GM23248 (cell line): ENCODE results near the gene TOR1AIP2. TPM values are rescaled to one million over a fixed set of nuclear protein-coding genes. Genes with fewer than 3 reads are reported as not detected.

Experiments
- DNase-seq: peaks from one replicate; pipeline ENCODE4 v3.0.0-alpha.2; 2015
- H2AFZ ChIP-seq: fragments of 200-600 bp; sonication (generic); 2 replicates; pipeline ENCODE4 v1.6.1; 2016; ENCODE audit warnings: antibody characterized with exemption
- H3F3A ChIP-seq: fragments of 200-600 bp; sonication (generic); 2 replicates; pipeline ENCODE4 v1.6.1; 2016; ENCODE audit warnings: mild to moderate bottlenecking, antibody characterized with exemption, mixed run types; ENCODE audit not compliant: insufficient read depth
- H3K27ac ChIP-seq: fragments of 200-600 bp; sonication (generic); 2 replicates; pipeline ENCODE4 v1.5.1; 2016; ENCODE audit warnings: mild to moderate bottlenecking
- H3K27me3 ChIP-seq: fragments of 200-600 bp; sonication (generic); replicated peaks from 2 replicates; pipeline ENCODE4 v1.6.1; 2016; ENCODE audit warnings: mild to moderate bottlenecking; ENCODE audit not compliant: insufficient read depth
- H3K36me3 ChIP-seq: fragments of 200-600 bp; sonication (generic); 2 replicates; pipeline ENCODE4 v1.6.1; 2016; ENCODE audit warnings: low read depth, mild to moderate bottlenecking
- H3K4me1 ChIP-seq: fragments of 200-600 bp; sonication (generic); 2 replicates; pipeline ENCODE4 v1.6.1; 2016; ENCODE audit warnings: mild to moderate bottlenecking; ENCODE audit not compliant: insufficient read depth
- H3K4me2 ChIP-seq: fragments of 200-600 bp; sonication (generic); one replicate; pipeline ENCODE4 v1.6.1; 2016; ENCODE audit warnings: mild to moderate bottlenecking; ENCODE audit not compliant: unreplicated experiment
- H3K4me3 ChIP-seq: fragments of 200-600 bp; sonication (generic); 2 replicates; pipeline ENCODE4 v1.5.1; 2016; ENCODE audit warnings: mild to moderate bottlenecking
- H3K79me2 ChIP-seq: fragments of 200-600 bp; sonication (generic); 2 replicates; pipeline ENCODE4 v1.6.1; 2016; ENCODE audit warnings: mild to moderate bottlenecking; ENCODE audit not compliant: insufficient read depth
- H3K9ac ChIP-seq: fragments of 200-600 bp; sonication (generic); 2 replicates; pipeline ENCODE4 v1.6.1; 2016; ENCODE audit warnings: mild to moderate bottlenecking
- H3K9me2 ChIP-seq: fragments of 200-600 bp; sonication (generic); 2 replicates; pipeline ENCODE4 v1.6.1; 2016; ENCODE audit warnings: mixed run types, mild to moderate bottlenecking, moderate library complexity; ENCODE audit not compliant: insufficient read depth
- H3K9me3 ChIP-seq: fragments of 200-600 bp; sonication (generic); one replicate; pipeline ENCODE4 v1.6.1; 2017; ENCODE audit warnings: low read depth
- H4K20me1 ChIP-seq: fragments of 200-600 bp; sonication (generic); 2 replicates; pipeline ENCODE4 v1.6.0; 2016; ENCODE audit not compliant: insufficient read depth
- EZH2 ChIP-seq: fragments of 200-600 bp; sonication (generic); IDR thresholded peaks from 2 replicates; pipeline ENCODE4 v1.6.1; 2018; ENCODE audit warnings: antibody characterized with exemption, mild to moderate bottlenecking; ENCODE audit not compliant: insufficient read depth, poor library complexity, severe bottlenecking
- EZH2phosphoT487 ChIP-seq: fragments of 200-600 bp; sonication (generic); IDR thresholded peaks from 2 replicates; pipeline ENCODE4 v1.6.1; 2018; ENCODE audit warnings: antibody characterized with exemption, moderate library complexity, mild to moderate bottlenecking, low read depth; ENCODE audit not compliant: insufficient read depth
- WGBS, 2 experiments: methylation state at CpG; one replicate each; pipeline ENCODE4 v1.1.6; 2015 to 2017; ENCODE audit warnings: low lambda C conversion rate in 2 of 2, low coverage in 1 of 2; ENCODE audit errors: missing lambda C conversion rate in 2 of 2; 5-methylcytosine and 5-hydroxymethylcytosine counted together
- in situ Hi-C: fragments of 300-500 bp; cut with MboI; formaldehyde crosslinking; loops from 2 replicates; pipeline ENCODE4 v1.15.0; 2020
- polyA plus RNA-seq: library from polyadenylated mRNA; unstranded; fragments of >200 nt; fragmentation: Nextera tagmentation; extraction: Ambion mirVana; gene quantifications from 2 replicates; pipeline ENCODE4 v1.2.1, GENCODE V29; 2016
- total RNA-seq: library from RNA; depleted of rRNA; stranded (reverse); fragments of >200 nt; shearing (Covaris generic); gene quantifications from 2 replicates; pipeline ENCODE4 v1.2.3, GENCODE V29; 2014

The TOR1AIP2 gene
- total and polyA plus RNA-seq, 2 experiments from 2014 or later: 37.2 to 97.1 TPM

DNA sequence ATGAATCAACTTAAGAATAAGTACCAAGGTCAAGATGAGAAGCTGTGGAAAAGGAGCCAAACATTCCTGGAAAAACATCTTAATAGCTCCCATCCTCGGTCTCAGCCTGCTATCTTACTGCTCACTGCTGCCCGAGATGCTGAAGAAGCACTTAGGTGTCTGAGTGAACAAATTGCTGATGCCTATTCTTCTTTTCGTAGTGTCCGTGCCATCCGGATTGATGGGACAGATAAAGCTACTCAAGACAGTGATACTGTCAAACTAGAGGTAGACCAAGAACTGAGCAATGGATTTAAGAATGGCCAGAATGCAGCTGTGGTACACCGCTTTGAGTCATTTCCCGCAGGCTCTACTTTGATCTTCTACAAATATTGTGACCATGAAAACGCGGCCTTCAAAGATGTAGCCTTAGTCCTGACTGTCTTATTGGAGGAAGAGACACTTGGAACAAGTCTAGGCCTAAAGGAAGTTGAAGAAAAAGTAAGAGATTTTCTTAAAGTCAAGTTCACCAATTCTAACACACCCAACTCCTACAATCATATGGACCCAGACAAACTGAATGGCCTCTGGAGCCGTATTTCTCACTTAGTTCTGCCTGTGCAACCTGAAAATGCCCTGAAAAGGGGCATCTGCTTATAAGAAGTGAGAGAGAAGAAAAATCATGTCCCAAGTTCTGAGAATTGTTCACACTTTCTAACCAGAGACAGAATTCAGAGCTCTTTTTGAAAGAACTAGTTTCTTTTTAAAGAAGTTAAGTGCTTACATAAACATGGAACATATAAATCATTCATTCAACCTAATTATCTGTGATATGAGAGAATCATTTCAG is 40.2 kb upstream of the TOR1AIP2 start:
- Histone ChIP-seq H3K4me2 (no peak overlapping the region), H3K27ac (no peak overlapping the region), H3K36me3 (peaks cover 64% of the 10 kb centered on the region), H3K9me3 (no peaks in the 10 kb centered on the region), H3K79me2 (no peaks in the 10 kb centered on the region), H2AFZ (no peak overlapping the region), H4K20me1 (no peaks in the 10 kb centered on the region), H3K9me2 (no peaks in the 10 kb centered on the region), H3K27me3 (no peaks in the 10 kb centered on the region), H3K4me3 (no peak overlapping the region), H3F3A (peaks cover 6% of the 10 kb centered on the region; the same call in 1 of the 2 replicates), H3K4me1 (no peaks in the 10 kb centered on the region), H3K9ac (no peak overlapping the region)
- TF ChIP-seq EZH2phosphoT487: no peak
- no peak for TF ChIP-seq EZH2
- 69 to 72% methylated on average over 10 of the region's 10 CpGs for WGBS, 2 experiments
- in situ Hi-C loops: loop anchor here (25.0 kb wide), 1 partner anchor 94 kb away; no protein-coding TSS in a partner anchor
- no peak for DNase-seq

DNA sequence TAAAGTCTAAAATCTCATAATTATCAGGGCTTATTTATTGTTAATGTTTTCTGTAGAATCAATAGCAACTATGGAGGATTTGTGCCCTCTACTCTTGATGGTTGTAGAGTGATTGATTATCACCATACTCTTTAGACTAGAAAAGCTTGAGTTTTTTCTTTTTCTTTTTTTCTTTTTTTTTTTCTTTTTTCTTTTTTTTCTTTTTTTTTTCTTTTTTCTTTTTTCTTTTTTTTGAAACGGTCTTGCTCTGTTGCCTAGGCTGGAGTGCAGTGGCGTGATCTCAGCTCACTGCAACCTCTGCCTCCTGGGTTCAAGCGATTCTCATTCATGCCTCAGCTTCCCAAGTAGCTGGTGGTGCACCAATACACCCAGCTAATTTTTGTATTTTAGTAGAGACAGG is 34.2 kb upstream of the TOR1AIP2 start:
- Histone ChIP-seq H3K4me2 (no peak overlapping the region), H3K4me1 (no peaks in the 10 kb centered on the region), H3K9me3 (no peaks in the 10 kb centered on the region), H3K27ac (no peak overlapping the region), H3K79me2 (no peaks in the 10 kb centered on the region), H4K20me1 (no peaks in the 10 kb centered on the region), H3K9me2 (no peaks in the 10 kb centered on the region), H2AFZ (no peak overlapping the region), H3K4me3 (no peak overlapping the region), H3F3A (no peaks in the 10 kb centered on the region; the same call in 1 of the 2 replicates), H3K27me3 (no peaks in the 10 kb centered on the region), H3K36me3 (peaks cover 62% of the 10 kb centered on the region), H3K9ac (no peak overlapping the region)
- no peak for DNase-seq
- in situ Hi-C loops: loop anchor here (25.0 kb wide), 1 partner anchor 100 kb away; no protein-coding TSS in a partner anchor
- TF ChIP-seq EZH2: no peak
- no peak for TF ChIP-seq EZH2phosphoT487
- WGBS, 2 experiments: 93 to 100% methylated on average over 2 to 3 of the region's 3 CpGs

GRCh38 chr1:179910934-179911333 is 33.3 kb upstream of the TOR1AIP2 start:
- Histone ChIP-seq H3F3A (peaks cover 4% of the 10 kb centered on the region), H4K20me1 (no peaks in the 10 kb centered on the region)
- no peak for TF ChIP-seq EZH2
- no peak for TF ChIP-seq EZH2phosphoT487

GRCh38 chr1:179889589-179889988 is 12.0 kb upstream of the TOR1AIP2 start:
- no peak for DNase-seq
- Histone ChIP-seq H3K36me3 (peaks cover 62% of the 10 kb centered on the region), H3K27ac (no peak overlapping the region), H3K4me3 (no peak overlapping the region), H3K9me2 (no peaks in the 10 kb centered on the region), H3K9ac (no peak overlapping the region), H3K9me3 (no peaks in the 10 kb centered on the region), H2AFZ (no peak overlapping the region), H3K4me1 (no peaks in the 10 kb centered on the region), H3K27me3 (no peaks in the 10 kb centered on the region), H3K4me2 (no peak overlapping the region), H3F3A (no peaks in the 10 kb centered on the region), H3K79me2 (peaks cover 72% of the 10 kb centered on the region), H4K20me1 (no peaks in the 10 kb centered on the region)
- 78 to 83% methylated on average over 4 of the region's 4 CpGs for WGBS, 2 experiments
- no peak for TF ChIP-seq EZH2
- TF ChIP-seq EZH2phosphoT487: no peak
- in situ Hi-C loops: loop anchor here (25.0 kb wide), 1 partner anchor 273 kb away; the partner anchor contains the start of gene QSOX1

More at GRCh38 chr1:179910934-179911333, 33.3 kb upstream of the TOR1AIP2 start:
- no peaks in the 10 kb centered on the region for H3K27me3 ChIP-seq
- no peaks in the 10 kb centered on the region for H3K9me2 ChIP-seq
- H3K4me1 ChIP-seq: no peaks in the 10 kb centered on the region
- DNase-seq: no peak
- H3K4me3 ChIP-seq: no peak overlapping the region
- H3K36me3 ChIP-seq: peaks cover 58% of the 10 kb centered on the region
- in situ Hi-C loops: loop anchor here (25.0 kb wide), 1 partner anchor 101 kb away; no protein-coding TSS in a partner anchor
- no peak overlapping the region for H3K27ac ChIP-seq
- H3K9ac ChIP-seq: no peak overlapping the region
- no peak overlapping the region for H2AFZ ChIP-seq
- 98 to 100% methylated on average over 1 of the region's 1 CpG for WGBS, 2 experiments
- no peaks in the 10 kb centered on the region for H3K79me2 ChIP-seq
- no peaks in the 10 kb centered on the region for H3K9me3 ChIP-seq
- H3K4me2 ChIP-seq: no peak overlapping the region
